Activated effector memory CD4-positive, alpha-beta T cell treated with anti-CD3 and anti-CD28 coated beads, Interleukin-2, amount 50 U/mL, for 16 hours (primary cell): ENCODE results near the gene CXCR4.
"Not testable (repeated sequence)": the region's sequence is repeated elsewhere in the genome, so short reads cannot be mapped to it uniquely, and the experiment has no call there.

Experiments
- DNase-seq: peaks from one replicate; pipeline ENCODE4 v3.0.0-alpha.2; 2020

Gene CXCR4

GRCh38 chr2:136113209-136113971 is 4.6 kb downstream of the CXCR4 start:
- no peak for DNase-seq

- no peak for DNase-seq
Measured at GRCh38 chr2:136112317-136113208, 5.4 kb downstream of the CXCR4 start.

GRCh38 chr2:136111711-136112110 is 6.2 kb downstream of the CXCR4 start:
- DNase-seq: no peak

GRCh38 chr2:136110526-136110925 is 7.4 kb downstream of the CXCR4 start:
- no peak for DNase-seq

- DNase-seq: no peak
Measured at GRCh38 chr2:136108463-136108862, 9.5 kb downstream of the CXCR4 start.

- no peak for DNase-seq
Measured at GRCh38 chr2:136107051-136108033, 10.6 kb downstream of the CXCR4 start.

- no peak for DNase-seq
Measured at GRCh38 chr2:136106505-136106904, 11.4 kb downstream of the CXCR4 start.

GRCh38 chr2:136104977-136105376 is 13.0 kb downstream of the CXCR4 start:
- no peak for DNase-seq

GRCh38 chr2:136101042-136101441 is 16.9 kb downstream of the CXCR4 start:
- DNase-seq: no peak

- no peak for DNase-seq
Measured at GRCh38 chr2:136098441-136098840, 19.5 kb downstream of the CXCR4 start.

GRCh38 chr2:136093583-136093982 is 24.4 kb downstream of the CXCR4 start:
- DNase-seq: no peak

GRCh38 chr2:136091899-136092298 is 26.1 kb downstream of the CXCR4 start:
- DNase-seq: no peak

- DNase-seq: not testable (repeated sequence)
Measured at GRCh38 chr2:136087901-136088460, 30.0 kb downstream of the CXCR4 start.

- DNase-seq: no peak
Measured at GRCh38 chr2:136086253-136087016, 31.5 kb downstream of the CXCR4 start.

GRCh38 chr2:136085453-136086209 is 32.3 kb downstream of the CXCR4 start:
- no peak for DNase-seq

- DNase-seq: no peak
Measured at GRCh38 chr2:136081582-136082210, 36.3 kb downstream of the CXCR4 start.

GRCh38 chr2:136080114-136080513 is 37.8 kb downstream of the CXCR4 start:
- DNase-seq: no peak

GRCh38 chr2:136077107-136077506 is 40.8 kb downstream of the CXCR4 start:
- no peak for DNase-seq

- DNase-seq: no peak
Measured at GRCh38 chr2:136075476-136075875, 42.5 kb downstream of the CXCR4 start.

- no peak for DNase-seq
Measured at GRCh38 chr2:136072621-136073020, 45.3 kb downstream of the CXCR4 start.
